HG03575 (cell line): Measurements from ENCODE around the gene ERVK3-1.

Experiments used
- ATAC-seq: cut with Tn5 transposase; IDR thresholded peaks from one replicate; pipeline ENCODE4 v1.9.1; 2021; ENCODE audit not compliant: unreplicated experiment, insufficient number of reproducible peaks, low FRiP score; ENCODE audit errors: extremely low read depth

Gene ERVK3-1

DNA sequence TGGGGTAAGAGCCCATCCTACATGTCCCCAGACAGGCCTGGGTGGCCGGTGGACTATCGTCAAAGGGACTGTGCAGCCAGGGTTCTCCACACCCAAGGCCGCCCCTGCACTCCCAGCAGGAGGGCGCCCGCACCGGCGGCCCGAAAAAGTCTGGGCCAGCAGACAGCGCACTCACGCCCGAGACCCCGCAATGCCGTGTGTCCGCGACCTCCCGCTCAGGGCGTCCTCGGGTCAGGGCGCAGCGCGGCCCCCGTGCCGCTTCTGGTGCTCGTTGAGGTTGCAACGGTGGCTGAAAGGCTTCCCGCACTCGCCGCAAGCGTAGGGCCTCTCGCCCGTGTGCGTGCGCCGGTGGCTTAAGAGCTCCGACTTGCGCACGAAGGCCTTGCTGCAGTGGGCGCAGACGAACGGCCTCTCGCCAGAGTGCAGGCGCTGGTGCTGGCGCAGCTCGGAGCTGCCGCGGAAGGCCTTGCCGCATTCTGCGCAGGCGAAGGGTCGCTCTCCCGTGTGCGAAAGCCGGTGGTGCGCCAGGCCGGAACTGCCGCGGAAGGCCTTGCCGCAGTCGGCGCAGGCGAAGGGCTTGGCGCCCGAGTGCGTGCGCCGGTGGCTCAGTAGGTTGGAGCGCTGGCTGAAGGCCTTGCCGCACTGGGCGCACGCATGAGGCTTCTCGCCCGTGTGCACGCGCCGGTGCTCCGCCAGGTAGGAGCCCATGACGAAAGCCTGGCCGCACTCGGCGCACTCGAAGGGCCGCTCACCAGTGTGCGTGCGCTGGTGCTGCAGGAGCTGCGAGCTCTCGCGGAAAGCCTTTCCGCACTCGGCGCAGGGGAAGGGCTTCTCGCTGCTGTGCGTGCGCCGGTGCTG lies 51.0 kb downstream of the ERVK3-1 start:
- ATAC-seq, result no peak

DNA sequence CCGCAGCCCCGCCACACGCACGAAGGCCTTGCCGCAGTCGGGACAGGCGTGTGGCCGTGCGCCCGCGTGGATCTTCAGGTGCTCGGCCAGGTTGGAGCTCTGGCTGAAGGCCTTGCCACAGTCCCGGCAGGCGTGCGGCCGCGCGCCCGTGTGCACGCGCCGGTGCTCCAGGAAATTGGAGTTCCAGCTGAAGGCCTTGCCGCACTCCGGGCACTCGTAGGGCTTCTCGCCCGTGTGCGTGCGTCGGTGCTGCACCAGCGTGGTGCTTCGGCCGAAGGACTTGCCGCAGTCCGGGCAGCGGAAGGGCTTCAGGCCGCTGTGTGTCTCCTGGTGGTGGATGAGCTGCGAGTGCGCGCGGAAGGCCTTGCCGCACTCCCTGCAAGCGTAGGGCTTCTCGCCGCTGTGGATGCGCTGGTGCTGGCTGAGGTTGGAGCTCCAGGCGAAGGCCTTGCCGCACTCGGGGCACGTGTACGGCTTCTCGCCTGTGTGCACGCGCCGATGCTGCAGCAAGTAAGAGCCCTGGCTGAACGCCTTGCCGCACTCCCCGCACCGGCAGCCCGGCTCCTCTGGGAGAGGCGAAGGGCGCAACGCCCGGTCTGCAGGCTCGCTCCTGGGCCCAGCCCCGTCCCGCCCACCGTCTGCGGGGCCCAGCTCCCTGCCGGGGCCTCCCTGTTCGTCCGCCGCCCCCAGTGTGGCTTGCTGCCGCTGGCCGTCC lies 51.7 kb downstream of the ERVK3-1 start:
- ATAC-seq, result no peak

DNA sequence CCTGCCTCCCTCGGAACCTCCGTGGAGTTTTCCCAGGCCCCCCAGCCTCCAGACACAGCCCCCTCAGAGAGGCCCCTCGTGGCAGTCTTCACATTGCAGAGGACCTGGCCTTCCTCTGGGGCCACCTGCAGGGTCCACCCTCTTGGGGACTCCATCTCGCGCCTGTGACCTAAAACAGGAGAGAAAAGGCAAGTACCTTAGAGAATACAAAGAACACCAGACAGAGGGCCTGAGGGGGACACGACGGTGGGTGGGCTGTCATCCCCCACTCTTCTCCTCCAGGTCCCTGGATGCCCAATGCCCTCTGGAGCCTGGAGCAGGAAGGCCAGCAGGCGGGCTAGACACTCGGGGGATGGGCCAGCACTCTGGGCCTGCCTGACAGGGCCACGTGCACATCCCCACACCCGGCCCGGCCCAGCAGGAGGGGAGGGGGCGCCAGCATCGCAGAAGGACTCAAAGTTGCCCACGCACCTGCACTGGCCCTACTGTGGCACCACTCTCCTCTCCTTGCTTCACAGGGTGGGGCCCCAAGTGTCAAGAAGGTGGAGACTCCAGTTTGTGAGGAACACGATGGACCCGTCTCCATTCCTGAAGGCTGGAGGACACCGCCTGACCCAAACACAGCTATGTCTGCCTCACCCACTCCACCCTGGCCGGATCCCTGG lies 52.4 kb downstream of the ERVK3-1 start:
- no peak for ATAC-seq

DNA sequence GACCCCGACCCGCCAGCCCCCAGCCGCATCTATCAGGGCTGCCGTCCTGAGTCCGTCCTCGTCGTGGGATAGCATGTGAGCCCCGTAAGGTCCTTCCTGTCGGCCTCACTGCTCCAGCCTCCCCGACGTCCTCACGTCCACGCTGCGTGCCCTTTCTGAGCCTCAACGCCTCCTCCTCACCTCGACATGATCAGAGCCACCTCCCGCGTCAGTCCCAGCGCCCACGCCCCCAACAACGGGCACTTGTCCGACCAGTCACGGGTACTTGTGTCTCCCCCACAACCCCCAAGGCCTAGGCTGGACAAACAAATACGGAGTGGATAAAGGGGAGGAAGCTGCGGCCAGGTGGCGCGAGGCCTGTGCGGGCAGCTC lies 56.7 kb downstream of the ERVK3-1 start:
- ATAC-seq, result no peak

DNA sequence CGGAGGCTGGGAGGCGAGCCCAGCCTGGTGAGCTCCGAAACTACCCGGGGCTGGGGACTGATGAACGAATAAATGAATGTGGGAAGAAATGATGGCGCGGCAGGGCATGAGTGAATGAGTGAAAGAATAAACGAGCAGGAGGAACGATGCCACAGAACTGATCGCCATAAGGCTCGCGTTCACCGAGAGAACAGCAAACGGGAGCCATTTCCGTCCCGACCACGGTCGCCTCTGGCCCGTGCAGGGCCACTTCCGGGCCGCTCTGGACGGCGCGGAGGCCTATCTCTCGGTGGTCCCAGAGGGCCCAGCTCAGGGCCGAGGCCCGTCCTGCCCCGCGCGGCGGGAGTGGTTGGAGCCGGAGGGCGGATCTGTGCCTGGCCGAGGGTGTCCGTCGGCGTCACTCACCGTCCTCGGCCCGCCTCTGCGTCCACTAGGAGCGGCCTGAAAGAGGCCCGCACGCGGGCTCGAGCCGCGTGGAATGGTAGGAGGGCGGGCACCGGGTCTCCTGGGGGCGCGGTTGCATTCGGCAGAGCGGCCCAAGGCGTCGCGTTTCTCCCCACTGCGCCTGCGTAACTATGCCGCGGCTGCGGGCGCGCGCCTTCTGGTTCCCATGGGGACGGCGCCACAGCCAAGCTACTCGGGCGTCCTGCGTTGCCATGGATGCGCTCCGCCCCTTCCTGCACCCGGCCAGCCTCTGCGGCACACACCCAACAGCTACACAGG lies 57.3 kb downstream of the ERVK3-1 start, which contains the start of gene ZNF497:
TSS of gene ZNF497 (minus strand) at position 480 of the 723 bp plus-strand sequence. CDS start 5,116 bp downstream, outside the sequence.
- peak; percentile 64 for ATAC-seq

DNA sequence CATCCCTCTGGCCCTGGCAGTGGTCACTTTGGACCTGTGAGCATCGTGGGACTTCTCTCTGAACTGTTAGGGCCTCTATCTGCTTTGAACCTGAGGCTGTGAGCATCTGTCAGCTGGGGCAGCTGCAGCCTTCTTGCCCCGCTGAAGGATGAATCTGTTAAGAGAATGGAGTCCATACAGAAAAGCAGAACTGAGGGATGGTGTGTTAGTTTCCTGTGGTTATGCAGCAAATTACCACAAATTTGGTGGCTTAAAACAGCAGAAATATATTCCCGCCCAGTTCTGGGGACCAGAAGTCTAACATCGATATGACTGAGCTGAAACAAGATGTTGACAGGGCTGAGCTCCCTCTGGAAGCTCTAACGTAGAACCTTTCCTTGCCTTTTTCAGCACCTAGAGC lies 59.0 kb downstream of the ERVK3-1 start:
- no peak for ATAC-seq
